Renal cortical epithelial cell (primary cell): ENCODE measurements around the gene TTLL8. TPM values are rescaled to one million over a fixed set of nuclear protein-coding genes. Genes with fewer than 3 reads are reported as not detected.

Experiments used
- total RNA-seq: library from RNA; depleted of rRNA; stranded (reverse); fragments of >200 nt; gene quantifications from 2 replicates; pipeline ENCODE4 v1.2.3, GENCODE V29; 2014

TTLL8 gene
- total RNA-seq, 1 donor from 2014 or later = not detected

Other genes starting within 250 kb of the TTLL8 start
- 16.1 and 38.1 TPM in 2 replicates for gene BRD1, start 230.4 kb downstream of the TTLL8 start, total RNA-seq
- 12.2 and 23.7 TPM in 2 replicates for gene ZBED4, start 204.5 kb downstream of the TTLL8 start, total RNA-seq
- 15.5 and 33.2 TPM in 2 replicates for gene ALG12, start 139.9 kb downstream of the TTLL8 start, total RNA-seq
- 28.3 and 32.5 TPM in 2 replicates for gene CRELD2, start 139.7 kb downstream of the TTLL8 start, total RNA-seq
- gene PIM3, start 97.5 kb downstream of the TTLL8 start, total RNA-seq = 26.3 and 40.3 TPM in 2 replicates
- not detected in 2 replicates for gene IL17REL, start 45.5 kb downstream of the TTLL8 start, total RNA-seq
- not detected in 2 replicates for gene MLC1, start 27.1 kb upstream of the TTLL8 start, total RNA-seq
- not detected in 2 replicates for gene MOV10L1, start 31.7 kb upstream of the TTLL8 start, total RNA-seq
- not detected in 2 replicates for gene PANX2, start 112.4 kb upstream of the TTLL8 start, total RNA-seq
- gene TRABD, start 127.6 kb upstream of the TTLL8 start, total RNA-seq = 24.7 and 37.4 TPM in 2 replicates
- gene SELENOO, start 142.7 kb upstream of the TTLL8 start, total RNA-seq = 23.4 and 26.7 TPM in 2 replicates
- gene TUBGCP6, start 186.7 kb upstream of the TTLL8 start, total RNA-seq = 26.2 and 34.5 TPM in 2 replicates
- gene HDAC10, start 193.0 kb upstream of the TTLL8 start, total RNA-seq = 19.8 and 48.9 TPM in 2 replicates
- 22.0 and 26.0 TPM in 2 replicates for gene MAPK12, start 203.4 kb upstream of the TTLL8 start, total RNA-seq
- gene MAPK11, start 212.1 kb upstream of the TTLL8 start, total RNA-seq = 9.9 and 10.2 TPM in 2 replicates
- gene PLXNB2, start 249.3 kb upstream of the TTLL8 start, total RNA-seq = 98.8 and 582 TPM in 2 replicates